Cardiac muscle cell (in vitro differentiated cells and primary cell): Measurements from ENCODE around the gene FAM78A. TPM values are rescaled to one million over a fixed set of nuclear protein-coding genes. Genes with fewer than 3 reads are reported as not detected.
"Not testable (repeated sequence)": the region's sequence is repeated elsewhere in the genome, so short reads cannot be mapped to it uniquely, and the experiment has no call there.

ENCODE experiments used
- DNase-seq, 2 donors: peaks; one replicate each; pipeline versions ENCODE4 v3.0.0 to v3.0.0-alpha.2; 2010 to 2017; ENCODE audit warnings: low read depth in 1 of 2, low spot score in 1 of 2
- H3K27ac ChIP-seq: fragments of 200-600 bp; sonication (generic); 2 replicates; pipeline ENCODE4 v1.5.1; 2016
- H3K27me3 ChIP-seq: fragments of 200-600 bp; sonication (generic); 2 replicates; pipeline ENCODE4 v1.6.0; 2016; ENCODE audit warnings: control low read depth
- H3K36me3 ChIP-seq: fragments of 200-600 bp; sonication (generic); 2 replicates; pipeline ENCODE4 v1.5.1; 2016; ENCODE audit warnings: control low read depth
- H3K4me1 ChIP-seq: fragments of 200-600 bp; sonication (generic); 2 replicates; pipeline ENCODE4 v1.8.1; 2017; ENCODE audit warnings: low read depth, mild to moderate bottlenecking, mixed run types
- H3K4me3 ChIP-seq: fragments of 200-600 bp; sonication (generic); 2 replicates; pipeline ENCODE4 v1.5.1; 2016; ENCODE audit warnings: mild to moderate bottlenecking
- H3K9me3 ChIP-seq: fragments of 200-600 bp; sonication (generic); 2 replicates; pipeline ENCODE4 v1.5.1; 2017; ENCODE audit warnings: low read depth, mild to moderate bottlenecking, control low read depth
- CTCF ChIP-seq: IDR thresholded peaks from 2 replicates; pipeline ENCODE4 v1.5.1; 2012; ENCODE audit warnings: low read depth, mild to moderate bottlenecking, low read length
- polyA plus RNA-seq: library from polyadenylated mRNA; unstranded; fragments of >200 nt; fragmentation: Nextera tagmentation; extraction: Ambion mirVana; gene quantifications from 2 replicates; pipeline ENCODE4 v1.2.1, GENCODE V29; 2016
- total RNA-seq: library from RNA; depleted of rRNA; stranded (reverse); fragments of >200 nt; gene quantifications from 2 replicates; pipeline ENCODE4 v1.2.3, GENCODE V29; 2016

FAM78A gene
- total and polyA plus RNA-seq, 2 experiments from 2014 or later: 21.5 to 42.6 TPM

DNA sequence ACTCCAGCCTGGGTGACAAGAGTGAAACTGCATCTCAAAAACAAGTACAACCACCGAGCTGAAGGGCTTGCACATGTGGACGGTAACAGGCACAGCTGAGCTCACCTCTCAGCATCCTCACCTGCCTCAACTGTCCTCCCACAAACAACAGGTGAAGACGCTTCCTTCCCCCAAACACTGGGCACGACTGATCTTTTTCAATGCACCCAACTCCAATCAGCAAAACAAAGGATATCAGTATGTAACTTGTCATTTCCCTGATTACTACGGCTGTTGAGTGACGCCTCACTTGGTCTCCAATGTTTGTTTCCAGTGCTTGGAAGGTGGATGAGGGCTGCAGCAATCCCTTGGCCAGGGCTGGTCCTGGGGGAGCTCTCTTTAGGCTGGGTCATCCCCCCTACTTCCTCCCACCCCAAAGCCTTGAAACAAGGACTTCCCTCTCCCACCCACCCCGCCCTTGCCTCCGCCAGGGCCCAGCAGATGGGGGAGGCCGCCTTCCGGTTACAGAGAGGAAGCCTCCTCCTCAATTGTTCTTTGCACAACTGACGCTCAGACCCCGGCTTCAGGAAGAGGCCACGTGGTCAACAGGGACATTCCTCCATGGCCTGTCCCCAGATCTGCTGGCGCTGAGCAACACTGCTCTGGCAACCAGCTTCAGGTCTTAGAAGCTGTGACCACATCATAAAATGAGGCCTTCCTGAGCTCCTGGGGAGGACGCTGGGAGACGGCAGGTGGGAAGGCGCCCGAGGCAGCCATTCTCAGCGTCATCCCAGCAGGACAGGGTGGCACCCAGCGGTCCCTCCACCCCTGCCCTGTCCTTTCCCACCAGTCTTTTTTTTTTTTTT lies 5.9 kb downstream of the FAM78A start:
- no peaks in the 10 kb centered on the region for H3K27me3 ChIP-seq
- H3K4me3 ChIP-seq: no peak overlapping the region
- H3K9me3 ChIP-seq: no peaks in the 10 kb centered on the region
- no peak for TF ChIP-seq CTCF
- H3K36me3 ChIP-seq: no peaks in the 10 kb centered on the region
- peak overlapping the region; percentile 51 for H3K27ac ChIP-seq
- peaks cover 53% of the 10 kb centered on the region for H3K4me1 ChIP-seq
- peak in 1 of 2 donors; percentile 32 for DNase-seq

DNA sequence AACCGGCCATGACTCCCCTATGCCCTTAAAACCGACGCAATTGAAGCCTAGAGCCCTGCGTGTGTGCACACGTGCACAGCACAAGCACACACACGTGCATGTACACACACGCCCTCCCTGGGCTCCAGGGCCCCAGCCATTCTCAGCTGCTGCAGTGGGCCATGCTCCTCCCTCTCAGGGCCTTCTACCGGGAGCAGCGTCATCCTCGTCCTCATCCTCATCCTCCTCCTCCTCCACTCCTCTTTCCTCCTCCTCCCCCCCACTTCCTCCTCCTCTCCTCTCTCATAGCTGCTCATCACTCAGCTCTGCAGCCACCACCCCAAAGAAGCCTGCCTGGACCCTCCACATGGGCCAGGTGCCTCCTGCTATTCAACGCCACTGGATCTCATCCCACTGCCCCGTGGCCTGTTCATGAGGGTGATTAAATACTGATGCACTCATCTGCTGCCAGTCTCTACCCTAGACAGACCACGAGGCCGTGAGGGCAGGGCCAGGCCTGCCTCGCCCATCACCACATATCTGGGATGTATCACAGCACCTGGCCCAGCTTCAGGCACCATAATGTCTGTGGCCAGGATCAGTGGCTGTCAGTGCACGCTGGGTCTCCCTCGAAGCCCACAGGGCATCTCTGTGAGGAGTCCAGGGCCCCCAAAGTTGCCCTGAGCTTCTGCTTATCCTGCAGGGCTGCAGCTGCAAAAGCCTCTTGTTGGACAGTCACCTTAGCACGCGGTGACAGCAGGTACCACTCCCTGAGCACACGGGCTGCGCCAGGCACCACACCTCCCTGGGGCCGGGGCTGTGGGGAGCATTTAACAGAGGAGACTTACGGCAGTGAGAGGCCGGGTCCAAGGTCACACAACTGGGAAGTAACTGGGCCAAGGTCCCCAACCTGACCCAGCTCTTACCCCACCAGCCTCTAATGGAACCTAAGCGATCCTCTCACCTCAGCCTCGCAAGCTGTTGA lies 9.8 kb downstream of the FAM78A start:
- TF ChIP-seq CTCF: no peak
- Histone ChIP-seq H3K27me3 (no peaks in the 10 kb centered on the region), H3K27ac (peak overlapping the region; percentile 28), H3K36me3 (no peaks in the 10 kb centered on the region), H3K4me1 (peaks cover 23% of the 10 kb centered on the region), H3K9me3 (no peaks in the 10 kb centered on the region), H3K4me3 (no peak overlapping the region)
- no peak for DNase-seq

DNA sequence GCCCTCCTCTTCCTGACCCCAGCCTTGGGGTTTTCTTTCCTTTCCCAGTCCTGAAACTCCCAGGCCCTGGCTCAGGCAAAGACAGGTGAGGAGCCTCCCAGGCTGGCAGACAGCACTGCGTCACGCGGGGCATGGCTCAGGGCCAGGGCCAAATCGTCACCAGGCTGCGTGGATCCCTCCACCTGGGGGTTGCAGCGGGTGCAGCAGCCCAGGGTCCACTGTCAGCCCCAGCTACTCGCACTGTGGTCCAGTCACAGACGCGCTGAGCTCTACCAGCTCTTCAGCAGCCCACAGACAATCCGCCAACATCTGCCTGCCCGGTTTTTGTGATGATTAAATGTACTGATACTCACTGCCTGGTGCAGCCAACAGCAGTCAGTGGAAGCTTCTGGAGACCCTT lies 12.1 kb downstream of the FAM78A start:
- H3K36me3 ChIP-seq: peaks cover 15% of the 10 kb centered on the region
- no peaks in the 10 kb centered on the region for H3K27me3 ChIP-seq
- DNase-seq: no peak
- no peak overlapping the region for H3K4me3 ChIP-seq
- TF ChIP-seq CTCF: no peak
- H3K27ac ChIP-seq: peak overlapping the region; percentile 39
- H3K9me3 ChIP-seq: no peaks in the 10 kb centered on the region
- peaks cover 6% of the 10 kb centered on the region for H3K4me1 ChIP-seq

DNA sequence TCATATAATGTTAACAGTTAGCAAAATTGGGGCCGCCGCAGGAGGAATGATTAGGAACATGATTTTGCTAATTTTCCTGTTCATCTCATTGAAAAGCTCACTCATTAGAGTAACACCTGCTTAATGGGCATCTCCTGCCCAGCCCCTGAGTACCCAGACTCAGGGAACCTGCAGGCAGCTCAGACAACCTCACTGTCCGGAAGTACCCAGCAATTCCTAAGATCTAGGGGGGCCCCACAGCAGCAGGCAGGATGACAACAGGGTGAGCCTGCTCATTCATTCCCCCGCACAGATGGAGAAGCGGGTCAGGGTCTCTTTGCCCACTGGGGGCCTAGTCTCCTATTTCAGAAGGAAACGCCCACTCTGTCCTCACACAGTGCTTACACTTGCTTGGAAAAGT lies 12.6 kb downstream of the FAM78A start:
- Histone ChIP-seq H3K9me3 (no peaks in the 10 kb centered on the region), H3K36me3 (peaks cover 15% of the 10 kb centered on the region), H3K4me1 (peaks cover under 1% of the 10 kb centered on the region), H3K4me3 (no peak overlapping the region), H3K27ac (peak overlapping the region; percentile 39), H3K27me3 (no peaks in the 10 kb centered on the region)
- no peak for DNase-seq
- no peak for TF ChIP-seq CTCF

DNA sequence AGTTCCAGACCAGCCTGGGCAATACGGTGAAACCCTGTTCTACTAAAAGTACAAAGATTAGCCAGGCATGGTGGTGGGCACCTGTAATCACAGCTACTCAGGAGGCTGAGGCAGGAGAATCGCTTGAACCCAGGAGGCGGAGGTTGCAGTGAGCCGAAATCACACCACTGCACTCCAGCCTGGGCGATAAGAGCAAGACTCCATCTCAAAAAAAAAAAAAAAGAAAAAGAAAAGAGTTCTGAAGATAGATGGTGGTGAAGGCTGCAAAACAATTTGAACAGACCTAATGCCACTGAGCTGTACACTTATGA lies 13.3 kb downstream of the FAM78A start:
- H3K4me1 ChIP-seq, DNase-seq, H3K9me3 ChIP-seq, H3K4me3 ChIP-seq, H3K27ac ChIP-seq, H3K27me3 ChIP-seq: not testable (repeated sequence)
- H3K36me3 ChIP-seq: peaks cover 15% of the 10 kb centered on the region
